Measurements from ENCODE around the gene STIM2.

STIM2 gene

DNA sequence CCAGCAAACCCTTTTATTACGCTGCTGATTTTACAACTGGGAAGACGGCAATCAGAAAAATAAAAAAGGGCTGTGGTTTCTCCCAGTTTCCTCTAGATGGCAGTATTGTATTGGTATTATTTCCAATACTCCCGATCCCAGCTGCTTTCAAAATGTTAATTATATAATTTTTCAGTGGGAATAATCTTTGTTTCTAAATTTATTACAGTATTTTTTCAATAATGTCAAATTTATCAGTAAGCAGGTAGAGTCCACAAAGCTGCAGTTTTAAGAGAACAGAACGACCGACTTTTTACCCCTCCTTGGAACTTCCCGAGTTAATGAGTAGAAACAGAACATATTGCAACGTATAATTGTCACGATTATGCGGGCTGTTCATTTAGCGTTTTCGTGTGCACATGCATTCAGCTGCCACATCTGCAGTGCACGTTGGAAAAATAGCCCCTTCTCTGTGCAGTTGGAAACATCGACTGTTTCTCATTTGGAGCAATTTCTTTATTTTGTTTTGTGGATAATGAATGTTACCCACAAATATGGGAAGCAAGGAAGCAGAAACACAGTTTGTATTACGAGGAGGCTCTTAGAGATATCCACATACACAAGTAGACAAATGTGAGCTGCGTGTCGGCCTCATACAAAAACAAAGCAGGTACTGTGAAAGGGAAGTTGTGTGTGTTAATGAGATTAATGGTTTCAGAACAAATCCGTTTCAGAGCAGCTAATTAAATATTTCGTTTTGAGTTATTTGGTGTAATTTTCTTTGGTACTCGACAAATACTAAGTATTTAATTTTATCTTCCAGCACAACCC, 188.0 kb downstream of the STIM2 start:
- DNase-seq, result peak; percentile 18
- Histone ChIP-seq H3K79me1 (replicated peaks; ENCODE audit: low read length, poor library complexity, severe bottlenecking) (no peaks in the 10 kb centered on the region), H4K91ac (ENCODE audit: low read length) (no peak overlapping the region), H3K27me3 (ENCODE audit: control insufficient read depth in 1 of 2, insufficient read depth in 1 of 2, low read length in 2 of 2) (peaks cover 18 to 30% of the 10 kb centered on the region in 2 experiments), H2BK5ac (ENCODE audit: low read depth, low read length, poor library complexity, severe bottlenecking) (no peak overlapping the region), H3K4me1 (ENCODE audit: control insufficient read depth, insufficient read depth, low read depth, low read length) (no peaks in the 10 kb centered on the region), H3K36me3 (ENCODE audit: control insufficient read depth in 1 of 2, insufficient read depth in 2 of 2, low read depth in 1 of 2, low read length in 2 of 2) (no peaks in the 10 kb centered on the region), H3K27ac (ENCODE audit: low read length, poor library complexity, severe bottlenecking) (no peak overlapping the region), H3K4me3 (ENCODE audit: insufficient read depth in 1 of 2, low read depth in 1 of 2, low read length in 2 of 2) (peak overlapping the region in 1 of 2 experiments; percentile 76), H2BK15ac (ENCODE audit: low read depth, poor library complexity, severe bottlenecking) (no peak overlapping the region), H2AK5ac (ENCODE audit: low read length, severe bottlenecking) (no peak overlapping the region), H2BK120ac (ENCODE audit: low read depth, low read length) (no peak overlapping the region), H2BK12ac (ENCODE audit: low read length in 2 of 2) (no peak overlapping the region), H4K8ac (ENCODE audit: low read length) (no peak overlapping the region), H3K4me2 (ENCODE audit: low read length, poor library complexity, severe bottlenecking) (no peak overlapping the region), H3K9me3 (ENCODE audit: control insufficient read depth, low read length) (peaks cover 5% of the 10 kb centered on the region), H2AFZ (ENCODE audit: low read depth, low read length) (no peak overlapping the region), H3K9ac (ENCODE audit: low read length) (peak overlapping the region; percentile 77), H3K4ac (ENCODE audit: low read depth in 1 of 2, low read length in 2 of 2) (no peak overlapping the region), H3K18ac (ENCODE audit: low read depth in 1 of 2, low read length in 2 of 2) (no peak overlapping the region), H3K14ac (ENCODE audit: low read length in 2 of 2) (no peak overlapping the region), H3K23ac (ENCODE audit: low read length in 2 of 2) (no peak overlapping the region)
- 63% methylated on average over 15 of the region's 19 CpGs for WGBS

DNA sequence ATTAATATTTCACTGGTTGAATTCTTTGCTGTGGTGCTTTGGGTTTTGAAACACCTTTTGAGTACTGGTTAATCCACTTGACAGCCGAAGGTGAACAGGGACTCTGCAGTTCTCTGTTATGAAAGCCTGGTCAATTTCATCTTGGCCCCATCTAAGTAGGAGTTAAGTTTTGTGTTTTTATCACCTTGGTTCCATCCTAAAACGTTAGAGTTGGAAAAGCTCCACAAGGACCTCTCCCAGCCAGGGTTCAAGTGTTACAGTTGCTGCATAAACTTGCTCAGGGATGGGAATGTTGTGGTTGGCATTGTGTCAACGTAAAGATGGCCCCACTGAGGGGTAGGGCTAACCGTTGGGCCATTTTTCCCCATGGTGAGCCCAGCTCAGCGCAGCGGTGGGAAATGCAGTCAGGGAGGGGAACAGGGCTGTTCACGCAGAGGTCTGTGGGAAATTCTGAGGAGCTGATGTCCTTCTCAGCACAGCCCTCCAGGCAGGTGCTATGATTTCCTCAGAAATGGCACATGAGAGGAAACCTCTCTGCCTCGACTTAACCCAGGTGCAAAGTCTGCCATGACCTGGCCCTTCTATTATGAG, 188.7 kb downstream of the STIM2 start:
- Histone ChIP-seq H3K4ac (ENCODE audit: low read depth in 1 of 2, low read length in 2 of 2) (no peak overlapping the region), H3K23ac (ENCODE audit: low read length in 2 of 2) (no peak overlapping the region), H3K4me3 (ENCODE audit: insufficient read depth in 1 of 2, low read depth in 1 of 2, low read length in 2 of 2) (no peak overlapping the region), H3K9ac (ENCODE audit: low read length) (no peak overlapping the region), H2BK15ac (ENCODE audit: low read depth, poor library complexity, severe bottlenecking) (no peak overlapping the region), H3K36me3 (ENCODE audit: control insufficient read depth in 1 of 2, insufficient read depth in 2 of 2, low read depth in 1 of 2, low read length in 2 of 2) (no peaks in the 10 kb centered on the region), H4K8ac (ENCODE audit: low read length) (no peak overlapping the region), H3K4me1 (ENCODE audit: control insufficient read depth, insufficient read depth, low read depth, low read length) (no peaks in the 10 kb centered on the region), H2BK120ac (ENCODE audit: low read depth, low read length) (no peak overlapping the region), H2BK12ac (ENCODE audit: low read length in 2 of 2) (no peak overlapping the region), H3K27ac (ENCODE audit: low read length, poor library complexity, severe bottlenecking) (no peak overlapping the region), H2AK5ac (ENCODE audit: low read length, severe bottlenecking) (no peak overlapping the region), H2AFZ (ENCODE audit: low read depth, low read length) (no peak overlapping the region), H2BK5ac (ENCODE audit: low read depth, low read length, poor library complexity, severe bottlenecking) (no peak overlapping the region), H3K9me3 (ENCODE audit: control insufficient read depth, low read length) (no peaks in the 10 kb centered on the region), H4K91ac (ENCODE audit: low read length) (no peak overlapping the region), H3K4me2 (ENCODE audit: low read length, poor library complexity, severe bottlenecking) (no peak overlapping the region), H3K27me3 (ENCODE audit: control insufficient read depth in 1 of 2, insufficient read depth in 1 of 2, low read length in 2 of 2) (peaks cover 24 to 30% of the 10 kb centered on the region in 2 experiments), H3K18ac (ENCODE audit: low read depth in 1 of 2, low read length in 2 of 2) (no peak overlapping the region), H3K14ac (ENCODE audit: low read length in 2 of 2) (no peak overlapping the region), H3K79me1 (replicated peaks; ENCODE audit: low read length, poor library complexity, severe bottlenecking) (no peaks in the 10 kb centered on the region)
- 88% methylated on average over 8 of the region's 8 CpGs for WGBS
- no peak for DNase-seq

DNA sequence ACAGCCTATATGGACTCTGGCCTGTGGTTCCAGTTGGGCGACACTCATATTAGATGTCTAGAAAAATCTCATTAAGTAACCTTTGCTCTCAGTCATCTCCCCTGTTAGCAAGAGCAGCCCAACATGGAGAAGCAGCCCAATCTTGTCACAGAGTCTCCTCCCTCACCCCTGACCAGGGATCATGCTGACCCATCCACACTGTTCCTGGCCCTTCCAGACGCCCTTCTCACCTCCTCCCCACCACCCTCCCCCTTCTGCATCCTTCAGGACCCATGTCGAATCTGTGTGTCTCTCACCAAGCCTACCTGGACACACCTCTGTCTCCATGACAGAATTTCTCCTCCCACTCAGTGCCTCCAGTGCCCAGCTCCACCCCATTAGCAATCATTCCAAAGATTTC, 190.1 kb downstream of the STIM2 start:
- H2BK120ac ChIP-seq (ENCODE audit: low read depth, low read length), result no peak overlapping the region
- H3K18ac ChIP-seq (ENCODE audit: low read depth in 1 of 2, low read length in 2 of 2), result no peak overlapping the region
- H2AK5ac ChIP-seq (ENCODE audit: low read length, severe bottlenecking), result no peak overlapping the region
- H3K4me2 ChIP-seq (ENCODE audit: low read length, poor library complexity, severe bottlenecking), result no peak overlapping the region
- no peak overlapping the region for H4K8ac ChIP-seq (ENCODE audit: low read length)
- H2BK15ac ChIP-seq (ENCODE audit: low read depth, poor library complexity, severe bottlenecking), result no peak overlapping the region
- H3K27me3 ChIP-seq (ENCODE audit: control insufficient read depth in 1 of 2, insufficient read depth in 1 of 2, low read length in 2 of 2), result peaks cover 28 to 38% of the 10 kb centered on the region in 2 experiments
- no peak overlapping the region for H2AFZ ChIP-seq (ENCODE audit: low read depth, low read length)
- H3K36me3 ChIP-seq (ENCODE audit: control insufficient read depth in 1 of 2, insufficient read depth in 2 of 2, low read depth in 1 of 2, low read length in 2 of 2), result no peaks in the 10 kb centered on the region
- H2BK12ac ChIP-seq (ENCODE audit: low read length in 2 of 2), result no peak overlapping the region
- H3K14ac ChIP-seq (ENCODE audit: low read length in 2 of 2), result peak overlapping the region in 1 of 2 experiments; percentile 66
- no peak overlapping the region for H3K4me3 ChIP-seq (ENCODE audit: insufficient read depth in 1 of 2, low read depth in 1 of 2, low read length in 2 of 2)
- H3K9me3 ChIP-seq (ENCODE audit: control insufficient read depth, low read length), result no peaks in the 10 kb centered on the region
- H3K23ac ChIP-seq (ENCODE audit: low read length in 2 of 2), result no peak overlapping the region
- no peaks in the 10 kb centered on the region for H3K79me1 ChIP-seq (replicated peaks; ENCODE audit: low read length, poor library complexity, severe bottlenecking)
- whole genome bisulfite sequencing, result 82% methylated on average over 3 of the region's 3 CpGs
- no peak overlapping the region for H3K4ac ChIP-seq (ENCODE audit: low read depth in 1 of 2, low read length in 2 of 2)
- H3K27ac ChIP-seq (ENCODE audit: low read length, poor library complexity, severe bottlenecking), result no peak overlapping the region
- no peak overlapping the region for H4K91ac ChIP-seq (ENCODE audit: low read length)
- H2BK5ac ChIP-seq (ENCODE audit: low read depth, low read length, poor library complexity, severe bottlenecking), result no peak overlapping the region
- H3K9ac ChIP-seq (ENCODE audit: low read length), result no peak overlapping the region
- no peaks in the 10 kb centered on the region for H3K4me1 ChIP-seq (ENCODE audit: control insufficient read depth, insufficient read depth, low read depth, low read length)
- no peak for DNase-seq

DNA sequence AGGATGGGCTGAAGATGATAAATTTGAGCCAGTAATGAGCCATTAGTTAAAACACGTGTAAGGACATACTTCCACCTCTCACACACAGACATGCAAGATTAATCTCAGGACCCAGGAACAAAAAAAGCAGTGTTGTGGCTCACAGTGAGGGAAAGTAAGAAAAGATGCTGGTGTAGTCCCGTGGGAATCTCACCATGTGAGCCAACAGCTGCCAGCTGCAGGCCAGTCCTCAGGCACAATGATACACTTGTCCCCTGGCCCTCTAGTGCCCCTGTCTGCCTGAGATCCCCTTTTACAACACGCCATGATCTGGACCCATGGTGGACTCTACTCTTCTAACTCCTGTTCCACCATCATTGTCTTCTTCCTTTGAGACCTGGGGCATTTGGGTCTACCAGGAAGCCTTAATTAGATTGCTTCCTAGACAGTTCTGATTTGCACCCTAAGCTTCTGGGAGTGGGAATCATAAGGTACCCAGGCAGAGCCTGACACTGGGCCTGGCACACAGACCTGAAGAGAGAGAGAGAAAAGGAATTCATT, 194.7 kb downstream of the STIM2 start:
- Histone ChIP-seq H3K9me3 (ENCODE audit: control insufficient read depth, low read length) (no peaks in the 10 kb centered on the region), H2AFZ (ENCODE audit: low read depth, low read length) (no peak overlapping the region), H3K18ac (ENCODE audit: low read depth in 1 of 2, low read length in 2 of 2) (no peak overlapping the region), H3K23ac (ENCODE audit: low read length in 2 of 2) (no peak overlapping the region), H4K8ac (ENCODE audit: low read length) (no peak overlapping the region), H3K27ac (ENCODE audit: low read length, poor library complexity, severe bottlenecking) (no peak overlapping the region), H2AK5ac (ENCODE audit: low read length, severe bottlenecking) (no peak overlapping the region), H3K27me3 (ENCODE audit: control insufficient read depth in 1 of 2, insufficient read depth in 1 of 2, low read length in 2 of 2) (peaks cover 23 to 30% of the 10 kb centered on the region in 2 experiments), H2BK120ac (ENCODE audit: low read depth, low read length) (no peak overlapping the region), H3K4ac (ENCODE audit: low read depth in 1 of 2, low read length in 2 of 2) (no peak overlapping the region), H2BK15ac (ENCODE audit: low read depth, poor library complexity, severe bottlenecking) (no peak overlapping the region), H2BK5ac (ENCODE audit: low read depth, low read length, poor library complexity, severe bottlenecking) (no peak overlapping the region), H3K4me1 (ENCODE audit: control insufficient read depth, insufficient read depth, low read depth, low read length) (no peaks in the 10 kb centered on the region), H3K4me3 (ENCODE audit: insufficient read depth in 1 of 2, low read depth in 1 of 2, low read length in 2 of 2) (no peak overlapping the region), H3K79me1 (replicated peaks; ENCODE audit: low read length, poor library complexity, severe bottlenecking) (no peaks in the 10 kb centered on the region), H4K91ac (ENCODE audit: low read length) (no peak overlapping the region), H2BK12ac (ENCODE audit: low read length in 2 of 2) (no peak overlapping the region), H3K14ac (ENCODE audit: low read length in 2 of 2) (no peak overlapping the region), H3K4me2 (ENCODE audit: low read length, poor library complexity, severe bottlenecking) (no peak overlapping the region), H3K36me3 (ENCODE audit: control insufficient read depth in 1 of 2, insufficient read depth in 2 of 2, low read depth in 1 of 2, low read length in 2 of 2) (no peaks in the 10 kb centered on the region), H3K9ac (ENCODE audit: low read length) (no peak overlapping the region)
- no peak for DNase-seq
- 87% methylated on average over 2 of the region's 3 CpGs for WGBS

Data from mesenchymal stem cell (in vitro differentiated cells and primary cell).